NCI-H226 (cell line): ENCODE data around the gene GTPBP6.
"Not testable (repeated sequence)": the region's sequence is repeated elsewhere in the genome, so short reads cannot be mapped to it uniquely, and the experiment has no call there.

Source experiments
- DNase-seq: peaks from one replicate; pipeline ENCODE4 v3.0.0-alpha.2; 2015

GTPBP6 gene

GRCh38 chrX:290476-291166 lies 28.0 kb downstream of the GTPBP6 start:
- no peak for DNase-seq

GRCh38 chrX:288561-288991 lies 30.0 kb downstream of the GTPBP6 start:
- DNase-seq, result no peak

- no peak for DNase-seq
Measured at GRCh38 chrX:287670-288069, 30.9 kb downstream of the GTPBP6 start.

- no peak for DNase-seq
Measured at GRCh38 chrX:285076-285677, 33.4 kb downstream of the GTPBP6 start.

- peak; percentile 90 for DNase-seq
Measured at GRCh38 chrX:283115-283845, 35.3 kb downstream of the GTPBP6 start.

GRCh38 chrX:282000-282681 lies 36.5 kb downstream of the GTPBP6 start:
- not testable (repeated sequence) for DNase-seq

- peak; percentile 60 for DNase-seq
Measured at GRCh38 chrX:281166-281999, 37.2 kb downstream of the GTPBP6 start, which contains the start of gene PLCXD1. TSS of gene PLCXD1 (plus strand) at chrX:281381. CDS start at chrX:284188, 2,807 bp downstream.

GRCh38 chrX:280722-281121 lies 37.9 kb downstream of the GTPBP6 start:
- not testable (repeated sequence) for DNase-seq

- DNase-seq, result not testable (repeated sequence)
Measured at GRCh38 chrX:279757-280604, 38.6 kb downstream of the GTPBP6 start.

- peak; percentile 16 for DNase-seq
Measured at GRCh38 chrX:276581-277201, 41.9 kb downstream of the GTPBP6 start.

GRCh38 chrX:275967-276580 lies 42.5 kb downstream of the GTPBP6 start:
- no peak for DNase-seq

- DNase-seq, result no peak
Measured at GRCh38 chrX:275476-275966, 43.1 kb downstream of the GTPBP6 start.

- no peak for DNase-seq
Measured at GRCh38 chrX:274904-275475, 43.6 kb downstream of the GTPBP6 start.

GRCh38 chrX:270848-271367 lies 47.7 kb downstream of the GTPBP6 start:
- DNase-seq, result no peak

GRCh38 chrX:267771-268261 lies 50.8 kb downstream of the GTPBP6 start:
- no peak for DNase-seq

GRCh38 chrX:265502-265901 lies 53.1 kb downstream of the GTPBP6 start:
- DNase-seq, result no peak

GRCh38 chrX:264634-265455 lies 53.8 kb downstream of the GTPBP6 start:
- DNase-seq, result no peak

- not testable (repeated sequence) for DNase-seq
Measured at GRCh38 chrX:264006-264405, 54.6 kb downstream of the GTPBP6 start.
